Measurements from ENCODE around the gene NKAIN1.
A peak's percentile ranks its signal among the peaks of the same experiment; 100 is the strongest.
"Not testable (repeated sequence)": the region's sequence is repeated elsewhere in the genome, so short reads cannot be mapped to it uniquely, and the experiment has no call there.

The NKAIN1 gene

GRCh38 chr1:31195267-31195666 is 44.4 kb downstream of the NKAIN1 start:
- not testable (repeated sequence) for DNase-seq (ENCODE audit: low spot score)

- DNase-seq (ENCODE audit: low spot score) = no peak
These were observed 46.0 kb downstream of the NKAIN1 start for GRCh38 chr1:31193729-31194128.

GRCh38 chr1:31191281-31191680 is 48.4 kb downstream of the NKAIN1 start:
- DNase-seq (ENCODE audit: low spot score) = no peak

GRCh38 chr1:31189696-31190674 is 49.7 kb downstream of the NKAIN1 start:
- DNase-seq (ENCODE audit: low spot score) = no peak

GRCh38 chr1:31183927-31184554 is 55.6 kb downstream of the NKAIN1 start:
- DNase-seq (ENCODE audit: low spot score) = peak; percentile 61

- no peak for DNase-seq (ENCODE audit: low spot score)
These were observed 56.6 kb downstream of the NKAIN1 start for GRCh38 chr1:31183126-31183525.

- peak; percentile 67 for DNase-seq (ENCODE audit: low spot score)
These were observed 57.3 kb downstream of the NKAIN1 start for GRCh38 chr1:31182352-31182751.

- peak; percentile 72 for DNase-seq (ENCODE audit: low spot score)
These were observed 58.0 kb downstream of the NKAIN1 start for GRCh38 chr1:31181515-31182343.

GRCh38 chr1:31180338-31180737 is 59.3 kb downstream of the NKAIN1 start:
- no peak for DNase-seq (ENCODE audit: low spot score)

GRCh38 chr1:31176291-31176690 is 63.4 kb downstream of the NKAIN1 start:
- DNase-seq (ENCODE audit: low spot score) = not testable (repeated sequence)

GRCh38 chr1:31170486-31170735 is 69.3 kb downstream of the NKAIN1 start:
- no peak for DNase-seq (ENCODE audit: low spot score)

- no peak for DNase-seq (ENCODE audit: low spot score)
These were observed 73.2 kb downstream of the NKAIN1 start for GRCh38 chr1:31166462-31166861.

GRCh38 chr1:31164291-31164690 is 75.4 kb downstream of the NKAIN1 start:
- DNase-seq (ENCODE audit: low spot score) = no peak

GRCh38 chr1:31163866-31164265 is 75.8 kb downstream of the NKAIN1 start:
- no peak for DNase-seq (ENCODE audit: low spot score)

GRCh38 chr1:31161571-31161970 is 78.1 kb downstream of the NKAIN1 start:
- no peak for DNase-seq (ENCODE audit: low spot score)

- DNase-seq (ENCODE audit: low spot score) = no peak
These were observed 79.6 kb downstream of the NKAIN1 start for GRCh38 chr1:31159869-31160611.

GRCh38 chr1:31159323-31159722 is 80.4 kb downstream of the NKAIN1 start:
- DNase-seq (ENCODE audit: low spot score) = no peak

GRCh38 chr1:31155216-31155806 is 84.4 kb downstream of the NKAIN1 start:
- DNase-seq (ENCODE audit: low spot score) = peak; percentile 56

GRCh38 chr1:31154632-31155215 is 85.0 kb downstream of the NKAIN1 start:
- DNase-seq (ENCODE audit: low spot score) = peak; percentile 83

GRCh38 chr1:31154000-31154631 is 85.6 kb downstream of the NKAIN1 start:
- DNase-seq (ENCODE audit: low spot score) = no peak

GRCh38 chr1:31153423-31153822 is 86.3 kb downstream of the NKAIN1 start:
- no peak for DNase-seq (ENCODE audit: low spot score)

Data from germinal center (tissue), 1 donor.